GM12865 (cell line): ENCODE results near the gene BRK1.
"Not testable (repeated sequence)": the region's sequence is repeated elsewhere in the genome, so short reads cannot be mapped to it uniquely, and the experiment has no call there.

Experiments
- DNase-seq: peaks from one replicate; pipeline ENCODE4 v3.0.0; 2010; ENCODE audit warnings: low read depth
- H3K4me3 ChIP-seq: 2 replicates; pipeline ENCODE4 v1.5.1; 2011; ENCODE audit warnings: mild to moderate bottlenecking, low read depth, low read length, control low read depth
- CTCF ChIP-seq: IDR thresholded peaks from 2 replicates; pipeline ENCODE4 v1.5.1; 2011; ENCODE audit warnings: low read length, control low read depth, low read depth, inconsistent platforms; ENCODE audit not compliant: insufficient read depth; ENCODE audit errors: missing control alignments

The BRK1 gene

GRCh38 chr3:10145685-10146084, 30.2 kb downstream of the BRK1 start:
- no peak for DNase-seq
- no peak overlapping the region for H3K4me3 ChIP-seq
- no peak for TF ChIP-seq CTCF

- TF ChIP-seq CTCF = no peak
- no peak for DNase-seq
- H3K4me3 ChIP-seq = no peak overlapping the region
Observed at GRCh38 chr3:10149226-10149625, 33.8 kb downstream of the BRK1 start.

- DNase-seq = no peak
- TF ChIP-seq CTCF = no peak
- no peak overlapping the region for H3K4me3 ChIP-seq
Observed at GRCh38 chr3:10150987-10151386, 35.5 kb downstream of the BRK1 start.

GRCh38 chr3:10154335-10155122, 39.1 kb downstream of the BRK1 start:
- TF ChIP-seq CTCF = no peak
- H3K4me3 ChIP-seq = no peak overlapping the region
- no peak for DNase-seq

- TF ChIP-seq CTCF = no peak
- no peak overlapping the region for H3K4me3 ChIP-seq
- DNase-seq = no peak
Observed at GRCh38 chr3:10155123-10155472, 39.6 kb downstream of the BRK1 start.

GRCh38 chr3:10155658-10156057, 40.2 kb downstream of the BRK1 start:
- H3K4me3 ChIP-seq = no peak overlapping the region
- no peak for TF ChIP-seq CTCF
- DNase-seq = no peak

GRCh38 chr3:10157031-10157430, 41.6 kb downstream of the BRK1 start:
- no peak for TF ChIP-seq CTCF
- H3K4me3 ChIP-seq = no peak overlapping the region

GRCh38 chr3:10158555-10158954, 43.1 kb downstream of the BRK1 start:
- not testable (repeated sequence) for DNase-seq, H3K4me3 ChIP-seq

More at GRCh38 chr3:10157031-10157430, 41.6 kb downstream of the BRK1 start:
- no peak for DNase-seq
